ENCODE data around the gene PKP3. TPM values are rescaled to one million over a fixed set of nuclear protein-coding genes. Genes with fewer than 3 reads are reported as not detected.

Gene PKP3
- total and polyA plus RNA-seq, 9 of the 15 experiments (the other 6 are each of a cell fraction or from before 2014, with no cell fraction given): 0.11 to 110 (median 30.7) TPM

GRCh38 chr11:355581-356458 is 38.2 kb upstream of the PKP3 start (continued):
- no peak for TF ChIP-seq CHAMP1 (IDR thresholded peaks at IDR 0.05)
- no peak for TF ChIP-seq CTCF (IDR thresholded peaks at IDR 0.05 in 2 of 3, conservative IDR thresholded peaks at IDR 0.05 in 1 of 3; ENCODE audit: insufficient read depth in 2 of 3, low read depth in 1 of 3, low read length in 3 of 3)
- TF ChIP-seq ZNF76 (CRISPR knock-in tag; IDR thresholded peaks at IDR 0.05; ENCODE audit: borderline replicate concordance): peak; percentile 95; the same call in 1 of the 2 replicates
- TF ChIP-seq, protein P1, sequence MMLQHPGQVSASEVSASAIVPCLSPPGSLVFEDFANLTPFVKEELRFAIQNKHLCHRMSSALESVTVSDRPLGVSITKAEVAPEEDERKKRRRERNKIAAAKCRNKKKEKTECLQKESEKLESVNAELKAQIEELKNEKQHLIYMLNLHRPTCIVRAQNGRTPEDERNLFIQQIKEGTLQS (IDR thresholded peaks at IDR 0.05): no peak
- TF ChIP-seq, protein P1 (CRISPR knock-in tag; conservative IDR thresholded peaks at IDR 0.05): no peak
- no peak for TF ChIP-seq HNRNPLL (IDR thresholded peaks at IDR 0.05; ENCODE audit: low read depth, low read length, poor library complexity, severe bottlenecking)
- TF ChIP-seq BRD9 (IDR thresholded peaks at IDR 0.05; ENCODE audit: low read depth, partially characterized antibody): peak; percentile 80
- TF ChIP-seq HNRNPH1 (optimal IDR thresholded peaks at IDR 0.05; ENCODE audit: low read depth, low read length): no peak
- no peak for TF ChIP-seq MEF2A (IDR thresholded peaks at IDR 0.05; ENCODE audit: control insufficient read depth, low read depth, low read length)
- TF ChIP-seq BACH1 (tag; IDR thresholded peaks at IDR 0.05): peak; percentile 77; the same call in 1 of the 2 replicates
- TF ChIP-seq, protein P2, sequence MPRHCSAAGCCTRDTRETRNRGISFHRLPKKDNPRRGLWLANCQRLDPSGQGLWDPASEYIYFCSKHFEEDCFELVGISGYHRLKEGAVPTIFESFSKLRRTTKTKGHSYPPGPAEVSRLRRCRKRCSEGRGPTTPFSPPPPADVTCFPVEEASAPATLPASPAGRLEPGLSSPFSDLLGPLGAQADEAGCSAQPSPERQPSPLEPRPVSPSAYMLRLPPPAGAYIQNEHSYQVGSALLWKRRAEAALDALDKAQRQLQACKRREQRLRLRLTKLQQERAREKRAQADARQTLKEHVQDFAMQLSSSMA (CRISPR knock-in tag; IDR thresholded peaks at IDR 0.05): no peak; the same call in 1 of the 2 replicates
- TF ChIP-seq FOXJ3 (CRISPR knock-in tag; IDR thresholded peaks at IDR 0.05): no peak
- peak; percentile 79 for TF ChIP-seq ETV1 (tag; conservative IDR thresholded peaks at IDR 0.05; ENCODE audit: low read depth)
- no peak for TF ChIP-seq ZMIZ1 (IDR thresholded peaks at IDR 0.05; ENCODE audit: low read depth in 2 of 2, low read length in 2 of 2)

Data from K562 (cell line).